ENCODE results near the gene TBK1.

The TBK1 gene

GRCh38 chr12:64550755-64551154 lies 98.8 kb downstream of the TBK1 start:
- no peak for DNase-seq

DNA sequence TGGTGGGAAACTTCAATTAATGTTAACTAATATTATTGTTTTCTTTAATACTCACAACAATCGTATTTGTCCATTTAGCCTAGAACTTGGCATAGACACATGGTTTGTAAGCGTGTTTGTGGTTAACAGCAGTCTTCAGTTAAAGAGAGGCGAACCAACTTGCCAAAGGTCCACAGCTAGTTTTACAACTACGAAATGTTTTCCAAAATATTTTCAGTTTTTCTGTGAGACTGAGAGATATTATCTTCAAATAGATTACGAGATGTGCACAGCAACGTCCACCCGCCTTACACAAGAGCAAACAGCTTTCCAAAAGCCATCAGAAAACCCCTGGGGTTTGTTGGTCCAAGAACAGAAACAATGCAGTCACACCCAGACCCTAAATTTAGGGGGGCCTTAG lies 99.8 kb downstream of the TBK1 start:
- DNase-seq: no peak
